Central memory CD8-positive, alpha-beta T cell (primary cell): ENCODE results near the gene RPS19.
A peak's percentile ranks its signal among the peaks of the same experiment; 100 is the strongest.
"Not testable (repeated sequence)": the region's sequence is repeated elsewhere in the genome, so short reads cannot be mapped to it uniquely, and the experiment has no call there.

ENCODE experiments used
- ATAC-seq: fragments of 150-1000 bp; cut with Tn5 transposase; replicated peaks from 2 replicates; pipeline ENCODE4 v1.10.0; 2022; ENCODE audit warnings: mild to moderate bottlenecking, moderate FRiP score, moderate number of reproducible peaks; ENCODE audit not compliant: poor library complexity, severe bottlenecking; ENCODE audit errors: extremely low read depth
- DNase-seq, 2 donors: peaks; one replicate each; pipeline ENCODE4 v3.0.0; 2021; ENCODE audit warnings: low spot score in 2 of 2
- H3K27ac Mint-ChIP-seq: one replicate; pipeline ENCODE4 v1.8.0; 2022; ENCODE audit warnings: low read depth, mild to moderate bottlenecking, moderate library complexity, mixed read lengths
- H3K27me3 Mint-ChIP-seq: one replicate; pipeline ENCODE4 v1.8.0; 2022; ENCODE audit warnings: mixed read lengths
- H3K36me3 Mint-ChIP-seq: one replicate; pipeline ENCODE4 v1.8.0; 2022; ENCODE audit warnings: mild to moderate bottlenecking, moderate library complexity, mixed read lengths; ENCODE audit not compliant: insufficient read depth
- H3K4me1 Mint-ChIP-seq: one replicate; pipeline ENCODE4 v1.8.0; 2022; ENCODE audit warnings: mixed read lengths
- H3K4me3 Mint-ChIP-seq: one replicate; pipeline ENCODE4 v1.8.0; 2022; ENCODE audit warnings: mild to moderate bottlenecking, moderate library complexity, mixed read lengths
- H3K9me3 Mint-ChIP-seq: one replicate; pipeline ENCODE4 v1.8.0; 2022; ENCODE audit warnings: mixed read lengths

Gene RPS19

GRCh38 chr19:41910240-41910991 lies 50.4 kb downstream of the RPS19 start:
- ATAC-seq (no peak), DNase-seq (no peak)
- Mint-ChIP-seq H3K36me3 (peaks cover 32% of the 10 kb centered on the region), H3K27me3 (peaks cover 11% of the 10 kb centered on the region), H3K4me1 (peaks cover 56% of the 10 kb centered on the region), H3K4me3 (no peak overlapping the region), H3K9me3 (no peaks in the 10 kb centered on the region), H3K27ac (peak overlapping the region; percentile 54)

GRCh38 chr19:41910992-41911888 lies 51.2 kb downstream of the RPS19 start:
- H3K9me3 Mint-ChIP-seq, result no peaks in the 10 kb centered on the region
- H3K36me3 Mint-ChIP-seq, result peaks cover 24% of the 10 kb centered on the region
- DNase-seq, result no peak
- peak overlapping the region; percentile 54 for H3K27ac Mint-ChIP-seq
- ATAC-seq, result peak; percentile 29
- H3K27me3 Mint-ChIP-seq, result peaks cover 11% of the 10 kb centered on the region
- peaks cover 48% of the 10 kb centered on the region for H3K4me1 Mint-ChIP-seq
- H3K4me3 Mint-ChIP-seq, result peak overlapping the region; percentile 11

GRCh38 chr19:41911889-41912731 lies 52.1 kb downstream of the RPS19 start:
- Mint-ChIP-seq H3K27ac (peak overlapping the region; percentile 54), H3K4me1 (peaks cover 39% of the 10 kb centered on the region), H3K4me3 (peak overlapping the region; percentile 11), H3K36me3 (peaks cover 18% of the 10 kb centered on the region), H3K9me3 (no peaks in the 10 kb centered on the region), H3K27me3 (peaks cover 11% of the 10 kb centered on the region)
- no peak for DNase-seq
- no peak for ATAC-seq

- no peaks in the 10 kb centered on the region for H3K9me3 Mint-ChIP-seq
- H3K27me3 Mint-ChIP-seq, result peaks cover 11% of the 10 kb centered on the region
- ATAC-seq, result peak; percentile 18
- no peak overlapping the region for H3K4me3 Mint-ChIP-seq
- no peak for DNase-seq
- peaks cover 35% of the 10 kb centered on the region for H3K4me1 Mint-ChIP-seq
- H3K27ac Mint-ChIP-seq, result peak overlapping the region; percentile 54
- H3K36me3 Mint-ChIP-seq, result peaks cover 15% of the 10 kb centered on the region
Observed at GRCh38 chr19:41912899-41913537, 53.0 kb downstream of the RPS19 start.

GRCh38 chr19:41913538-41914423 lies 53.7 kb downstream of the RPS19 start:
- no peak for ATAC-seq
- H3K4me1 Mint-ChIP-seq, result peaks cover 33% of the 10 kb centered on the region
- H3K4me3 Mint-ChIP-seq, result no peak overlapping the region
- DNase-seq, result no peak
- H3K36me3 Mint-ChIP-seq, result peaks cover 12% of the 10 kb centered on the region
- no peaks in the 10 kb centered on the region for H3K9me3 Mint-ChIP-seq
- H3K27me3 Mint-ChIP-seq, result peaks cover 11% of the 10 kb centered on the region
- peak overlapping the region; percentile 54 for H3K27ac Mint-ChIP-seq

- ATAC-seq, DNase-seq, H3K4me3 Mint-ChIP-seq, H3K9me3 Mint-ChIP-seq, H3K36me3 Mint-ChIP-seq: not testable (repeated sequence)
- Mint-ChIP-seq H3K27me3 (peaks cover 11% of the 10 kb centered on the region), H3K27ac (peak overlapping the region; percentile 54), H3K4me1 (peaks cover 27% of the 10 kb centered on the region)
Observed at GRCh38 chr19:41914424-41914834, 54.4 kb downstream of the RPS19 start.

GRCh38 chr19:41915021-41915775 lies 55.1 kb downstream of the RPS19 start:
- no peak overlapping the region for H3K4me3 Mint-ChIP-seq
- peaks cover 25% of the 10 kb centered on the region for H3K4me1 Mint-ChIP-seq
- H3K9me3 Mint-ChIP-seq, result no peaks in the 10 kb centered on the region
- H3K27me3 Mint-ChIP-seq, result peaks cover 11% of the 10 kb centered on the region
- no peak for ATAC-seq
- DNase-seq, result no peak
- no peak overlapping the region for H3K27ac Mint-ChIP-seq
- peaks cover 10% of the 10 kb centered on the region for H3K36me3 Mint-ChIP-seq

GRCh38 chr19:41915776-41916414 lies 55.8 kb downstream of the RPS19 start:
- Mint-ChIP-seq H3K4me3 (no peak overlapping the region), H3K27me3 (peaks cover 11% of the 10 kb centered on the region), H3K9me3 (no peaks in the 10 kb centered on the region), H3K27ac (no peak overlapping the region), H3K36me3 (peaks cover 4% of the 10 kb centered on the region), H3K4me1 (peaks cover 18% of the 10 kb centered on the region)
- ATAC-seq (no peak), DNase-seq (no peak)

GRCh38 chr19:41917676-41918075 lies 57.6 kb downstream of the RPS19 start:
- peaks cover 10% of the 10 kb centered on the region for H3K4me1 Mint-ChIP-seq
- ATAC-seq (no peak), DNase-seq (no peak)
- no peak overlapping the region for H3K27ac Mint-ChIP-seq
- peaks cover 28% of the 10 kb centered on the region for H3K27me3 Mint-ChIP-seq
- no peak overlapping the region for H3K4me3 Mint-ChIP-seq
- H3K9me3 Mint-ChIP-seq, result no peaks in the 10 kb centered on the region
- H3K36me3 Mint-ChIP-seq, result no peaks in the 10 kb centered on the region

- Mint-ChIP-seq H3K27me3 (peaks cover 31% of the 10 kb centered on the region), H3K4me1 (peaks cover 12% of the 10 kb centered on the region), H3K9me3 (no peaks in the 10 kb centered on the region), H3K4me3 (no peak overlapping the region), H3K36me3 (no peaks in the 10 kb centered on the region), H3K27ac (no peak overlapping the region)
- no peak for DNase-seq
- ATAC-seq, result no peak
Observed at GRCh38 chr19:41918095-41918494, 58.0 kb downstream of the RPS19 start.
